Naive B cell (primary cell): ENCODE measurements around the gene SLC23A2. TPM values are rescaled to one million over a fixed set of nuclear protein-coding genes. Genes with fewer than 3 reads are reported as not detected.

Experiments
- ATAC-seq, 2 donors: fragments of 150-1000 bp; cut with Tn5 transposase; 2 replicates each; pipeline ENCODE4 v1.10.0; 2021; ENCODE audit warnings: low read depth in 2 of 2, mild to moderate bottlenecking in 2 of 2, moderate library complexity in 2 of 2
- DNase-seq: peaks from one replicate; pipeline ENCODE4 v3.0.0; 2022
- H3K27ac Mint-ChIP-seq, 6 donors: one replicate each; pipeline ENCODE4 v1.8.0; 2020 to 2022; ENCODE audit warnings: mild to moderate bottlenecking in 6 of 6, mixed read lengths in 6 of 6, moderate library complexity in 5 of 6, inconsistent platforms in 2 of 6
- H3K27me3 Mint-ChIP-seq, 3 donors: one replicate each; pipeline ENCODE4 v1.8.0; 2021 to 2022; ENCODE audit warnings: mixed read lengths in 3 of 3, mild to moderate bottlenecking in 1 of 3
- H3K36me3 Mint-ChIP-seq, 2 donors: one replicate each; pipeline ENCODE4 v1.8.0; 2020 to 2022; ENCODE audit warnings: mixed read lengths in 2 of 2, inconsistent platforms in 1 of 2, mild to moderate bottlenecking in 1 of 2
- H3K4me1 Mint-ChIP-seq, 3 donors: one replicate each; pipeline ENCODE4 v1.8.0; 2020 to 2022; ENCODE audit warnings: mixed read lengths in 3 of 3, inconsistent platforms in 1 of 3, mild to moderate bottlenecking in 1 of 3, moderate library complexity in 1 of 3
- H3K4me3 Mint-ChIP-seq, 8 donors: one replicate each; pipeline ENCODE4 v1.8.0; 2020 to 2022; ENCODE audit warnings: mild to moderate bottlenecking in 8 of 8, mixed read lengths in 8 of 8, moderate library complexity in 8 of 8, inconsistent platforms in 2 of 8
- H3K9me3 Mint-ChIP-seq, 7 donors: one replicate each; pipeline ENCODE4 v1.8.0; 2020 to 2022; ENCODE audit warnings: mixed read lengths in 7 of 7, mild to moderate bottlenecking in 5 of 7, inconsistent platforms in 2 of 7, moderate library complexity in 1 of 7
- polyA plus RNA-seq, 6 donors: library from polyadenylated mRNA; unstranded; fragments of 300-500 nt; fragmentation: Illumina TruSeq; gene quantifications; one replicate each; pipeline ENCODE4 v1.2.3, GENCODE V29; 2021; ENCODE audit warnings: low read depth in 6 of 6

The SLC23A2 gene
- polyA plus RNA-seq, 6 donors from 2014 or later, result 5.0 to 10.8 (median 7.1) TPM

- ATAC-seq (peak; percentile 33 to 59), DNase-seq (no peak)
- H3K9me3 Mint-ChIP-seq, result peaks cover 0 to 1% (median 0%) of the 10 kb centered on the region in 7 donors
Measured at GRCh38 chr20:4972506-4973251, 28.6 kb downstream of the SLC23A2 start.

GRCh38 chr20:4971064-4971463 is 30.2 kb downstream of the SLC23A2 start:
- no peak for ATAC-seq
- peaks cover 27 to 43% (median 29%) of the 10 kb centered on the region in 3 donors for H3K4me1 Mint-ChIP-seq
- no peak for DNase-seq
- peaks cover 10 to 12% of the 10 kb centered on the region in 2 donors for H3K36me3 Mint-ChIP-seq
- peaks cover 0 to 1% (median 0%) of the 10 kb centered on the region in 7 donors for H3K9me3 Mint-ChIP-seq
- H3K27me3 Mint-ChIP-seq, result no peaks in the 10 kb centered on the region
- peak overlapping the region in 2 of 6 donors; percentile 56 to 85 for H3K27ac Mint-ChIP-seq
- no peak overlapping the region for H3K4me3 Mint-ChIP-seq

More at GRCh38 chr20:4972506-4973251, 28.6 kb downstream of the SLC23A2 start:
- peak overlapping the region; percentile 30 to 94 (median 74) for H3K27ac Mint-ChIP-seq
- peaks cover 23 to 53% (median 24%) of the 10 kb centered on the region in 3 donors for H3K4me1 Mint-ChIP-seq
- peak overlapping the region; percentile 37 to 86 (median 70) for H3K4me3 Mint-ChIP-seq
- peaks cover 8% of the 10 kb centered on the region in 2 donors for H3K36me3 Mint-ChIP-seq
- H3K27me3 Mint-ChIP-seq, result no peaks in the 10 kb centered on the region

GRCh38 chr20:4967752-4968477 is 33.4 kb downstream of the SLC23A2 start:
- Mint-ChIP-seq H3K36me3 (peaks cover 10 to 12% of the 10 kb centered on the region in 2 donors), H3K27me3 (no peaks in the 10 kb centered on the region), H3K4me3 (peak overlapping the region in 1 of 8 donors; percentile 3), H3K4me1 (peaks cover 14 to 20% (median 15%) of the 10 kb centered on the region in 3 donors), H3K9me3 (peaks cover 0 to 1% (median 0%) of the 10 kb centered on the region in 7 donors), H3K27ac (peak overlapping the region in 5 of 6 donors; percentile 24 to 93 (median 74))
- DNase-seq (no peak), ATAC-seq (no peak)

GRCh38 chr20:4966826-4967751 is 34.2 kb downstream of the SLC23A2 start:
- H3K27ac Mint-ChIP-seq, result peak overlapping the region in 4 of 6 donors; percentile 24 to 66 (median 46)
- H3K4me1 Mint-ChIP-seq, result peaks cover 14 to 20% (median 15%) of the 10 kb centered on the region in 3 donors
- H3K9me3 Mint-ChIP-seq, result peaks cover 0 to 1% (median 0%) of the 10 kb centered on the region in 7 donors
- H3K27me3 Mint-ChIP-seq, result no peaks in the 10 kb centered on the region
- peaks cover 12 to 15% of the 10 kb centered on the region in 2 donors for H3K36me3 Mint-ChIP-seq
- DNase-seq (no peak), ATAC-seq (no peak)
- H3K4me3 Mint-ChIP-seq, result no peak overlapping the region

- ATAC-seq, result peak in 1 of 2 donors; percentile 38
- Mint-ChIP-seq H3K4me3 (peak overlapping the region in 1 of 8 donors; percentile 0), H3K9me3 (no peaks in the 10 kb centered on the region), H3K4me1 (peaks cover 16 to 32% (median 18%) of the 10 kb centered on the region in 3 donors), H3K27ac (peak overlapping the region in 5 of 6 donors; percentile 56 to 93 (median 72)), H3K36me3 (peaks cover under 1 to 9% of the 10 kb centered on the region in 2 donors), H3K27me3 (no peaks in the 10 kb centered on the region)
- DNase-seq, result no peak
Measured at GRCh38 chr20:4962241-4962855, 39.0 kb downstream of the SLC23A2 start.

- no peak for DNase-seq
- peak in 1 of 2 donors; percentile 46 for ATAC-seq
- peaks cover 0 to 1% (median 0%) of the 10 kb centered on the region in 7 donors for H3K9me3 Mint-ChIP-seq
- peaks cover 0 to 9% of the 10 kb centered on the region in 2 donors for H3K36me3 Mint-ChIP-seq
- H3K27ac Mint-ChIP-seq, result peak overlapping the region in 5 of 6 donors; percentile 33 to 78 (median 49)
- H3K4me3 Mint-ChIP-seq, result peak overlapping the region in 2 of 8 donors; percentile 0 to 43
- H3K4me1 Mint-ChIP-seq, result peaks cover 14 to 36% (median 16%) of the 10 kb centered on the region in 3 donors
- no peaks in the 10 kb centered on the region for H3K27me3 Mint-ChIP-seq
Measured at GRCh38 chr20:4961746-4962145, 39.6 kb downstream of the SLC23A2 start.

- Mint-ChIP-seq H3K36me3 (peaks cover 0 to 9% of the 10 kb centered on the region in 2 donors), H3K4me1 (peaks cover 11 to 41% (median 14%) of the 10 kb centered on the region in 3 donors), H3K9me3 (peaks cover 0 to 1% (median 0%) of the 10 kb centered on the region in 7 donors), H3K27me3 (no peaks in the 10 kb centered on the region), H3K4me3 (no peak overlapping the region), H3K27ac (no peak overlapping the region)
- DNase-seq (no peak), ATAC-seq (no peak)
Measured at GRCh38 chr20:4959592-4959991, 41.7 kb downstream of the SLC23A2 start.

- DNase-seq (no peak), ATAC-seq (peak; percentile 21 to 40)
- Mint-ChIP-seq H3K36me3 (peaks cover 0 to 9% of the 10 kb centered on the region in 2 donors), H3K4me3 (no peak overlapping the region), H3K27ac (peak overlapping the region in 2 of 6 donors; percentile 9 to 36), H3K4me1 (peaks cover 11 to 40% (median 14%) of the 10 kb centered on the region in 3 donors), H3K27me3 (no peaks in the 10 kb centered on the region), H3K9me3 (peaks cover 0 to 1% (median 0%) of the 10 kb centered on the region in 7 donors)
Measured at GRCh38 chr20:4957939-4958362, 43.4 kb downstream of the SLC23A2 start.

GRCh38 chr20:4957187-4957586 is 44.1 kb downstream of the SLC23A2 start:
- Mint-ChIP-seq H3K9me3 (peaks cover 0 to 1% (median 0%) of the 10 kb centered on the region in 7 donors), H3K4me3 (no peak overlapping the region), H3K36me3 (peaks cover 3 to 4% of the 10 kb centered on the region in 2 donors), H3K4me1 (peaks cover 8 to 33% (median 11%) of the 10 kb centered on the region in 3 donors), H3K27me3 (no peaks in the 10 kb centered on the region), H3K27ac (peak overlapping the region in 1 of 6 donors; percentile 49)
- ATAC-seq (no peak), DNase-seq (no peak)

- Mint-ChIP-seq H3K36me3 (peaks cover 0 to 5% of the 10 kb centered on the region in 2 donors), H3K27ac (no peak overlapping the region), H3K4me1 (peaks cover 2 to 27% (median 3%) of the 10 kb centered on the region in 3 donors), H3K9me3 (peaks cover 0 to 1% (median 0%) of the 10 kb centered on the region in 7 donors), H3K4me3 (no peak overlapping the region), H3K27me3 (no peaks in the 10 kb centered on the region)
- ATAC-seq (peak; percentile 52 to 72), DNase-seq (peak; percentile 49)
Measured at GRCh38 chr20:4956200-4956810, 45.0 kb downstream of the SLC23A2 start.

- peak overlapping the region in 1 of 6 donors; percentile 10 for H3K27ac Mint-ChIP-seq
- no peaks in the 10 kb centered on the region for H3K27me3 Mint-ChIP-seq
- peaks cover 0 to 1% (median 0%) of the 10 kb centered on the region in 7 donors for H3K9me3 Mint-ChIP-seq
- ATAC-seq (no peak), DNase-seq (no peak)
- no peak overlapping the region for H3K4me3 Mint-ChIP-seq
- peaks cover 20 to 49% (median 23%) of the 10 kb centered on the region in 3 donors for H3K4me1 Mint-ChIP-seq
- H3K36me3 Mint-ChIP-seq, result peaks cover 0 to 10% of the 10 kb centered on the region in 2 donors
Measured at GRCh38 chr20:4953881-4954280, 47.4 kb downstream of the SLC23A2 start.

- no peak for ATAC-seq
- Mint-ChIP-seq H3K36me3 (peaks cover 0 to 10% of the 10 kb centered on the region in 2 donors), H3K4me1 (peaks cover 34 to 53% (median 39%) of the 10 kb centered on the region in 3 donors), H3K27me3 (no peaks in the 10 kb centered on the region), H3K27ac (no peak overlapping the region), H3K4me3 (no peak overlapping the region), H3K9me3 (peaks cover 0 to 1% (median 0%) of the 10 kb centered on the region in 7 donors)
- DNase-seq, result no peak
Measured at GRCh38 chr20:4952229-4952628, 49.1 kb downstream of the SLC23A2 start.
